HepG2 (cell line): Measurements from ENCODE around the gene SP6. TPM values are rescaled to one million over a fixed set of nuclear protein-coding genes. Genes with fewer than 3 reads are reported as not detected.

Experiments
- ATF1 ChIP-seq: IDR thresholded peaks from 2 replicates; pipeline ENCODE4 v1.6.1; 2016; ENCODE audit warnings: mild to moderate bottlenecking, control low read depth
- IRF2 ChIP-seq: IDR thresholded peaks from 2 replicates; pipeline ENCODE4 v1.6.1; 2018; ENCODE audit warnings: missing genetic modification reagents, missing compliant biosample characterization
- MYC ChIP-seq: sonication (generic); formaldehyde crosslinking; IDR thresholded peaks from 2 replicates; pipeline ENCODE4 v1.9.0; 2021; ENCODE audit warnings: missing genetic modification reagents, borderline replicate concordance
- ZNF251 ChIP-seq: sonication (generic); formaldehyde crosslinking; IDR thresholded peaks from 2 replicates; pipeline ENCODE4 v1.9.0; 2021; ENCODE audit warnings: mild to moderate bottlenecking, missing genetic modification reagents
- ZNF333 ChIP-seq: sonication (generic); formaldehyde crosslinking; IDR thresholded peaks from 2 replicates; pipeline ENCODE4 v1.4.0; 2020; ENCODE audit warnings: mild to moderate bottlenecking, missing genetic modification reagents, borderline replicate concordance
- ZNF567 ChIP-seq: sonication (generic); formaldehyde crosslinking; IDR thresholded peaks from 2 replicates; pipeline ENCODE4 v1.8.1; 2023; ENCODE audit warnings: mild to moderate bottlenecking, missing genetic modification reagents, borderline replicate concordance
- ZNF879 ChIP-seq: sonication (generic); formaldehyde crosslinking; IDR thresholded peaks from 2 replicates; pipeline ENCODE4 v1.8.1; 2023; ENCODE audit warnings: missing genetic modification reagents
- ZZZ3 ChIP-seq: sonication (generic); formaldehyde crosslinking; IDR thresholded peaks from 2 replicates; pipeline ENCODE4 v1.4.0; 2020; ENCODE audit warnings: missing genetic modification reagents, mild to moderate bottlenecking, borderline replicate concordance
- polyA plus RNA-seq, 8 experiments: library from polyadenylated mRNA; depleted of rRNA in 3 of 8; stranded (reverse) in 7 of 8; unstranded in 1 of 8; fragments of >200 nt; fragmentation: Illumina TruSeq in 4 of 8; extraction: Trizol in 4 of 8; gene quantifications; 2 replicates each; pipeline versions ENCODE4 v1.2.1 to v1.2.3, GENCODE V29; 2011 to 2016; ENCODE audit warnings: low read depth in 4 of 8, missing spikeins in 1 of 8, mixed read lengths in 1 of 8; ENCODE audit not compliant: insufficient read depth in 1 of 8
- total RNA-seq, 5 experiments: library from RNA; depleted of rRNA; stranded (reverse); fragments of >200 nt; fragmentation: Illumina TruSeq; extraction: Trizol; gene quantifications; 2 replicates each; pipeline ENCODE4 v1.2.3, GENCODE V29; 2016; ENCODE audit warnings: low read depth in 1 of 5
- TF ChIP-seq, protein P1 (sequence below): sonication (generic); formaldehyde crosslinking; IDR thresholded peaks from one replicate; pipeline ENCODE4 v1.5.1; 2020; ENCODE audit warnings: mild to moderate bottlenecking, missing genetic modification reagents; ENCODE audit errors: not compliant biosample characterization
- TF ChIP-seq, protein P2 (sequence below): sonication (generic); formaldehyde crosslinking; IDR thresholded peaks from 2 replicates; pipeline ENCODE4 v1.4.0; 2020; ENCODE audit warnings: missing genetic modification reagents, borderline replicate concordance
- TF ChIP-seq, protein P3 (sequence below): sonication (generic); formaldehyde crosslinking; conservative IDR thresholded peaks from 2 replicates; pipeline ENCODE4 v1.8.0; 2022; ENCODE audit warnings: mild to moderate bottlenecking, moderate library complexity, missing genetic modification reagents
- TF ChIP-seq, protein P4 (sequence below): sonication (generic); formaldehyde crosslinking; IDR thresholded peaks from 2 replicates; pipeline ENCODE4 v1.5.1; 2020; ENCODE audit warnings: missing genetic modification reagents, mild to moderate bottlenecking, borderline replicate concordance

The SP6 gene
- total and polyA plus RNA-seq, 2 of the 13 experiments (the other 11 are each of a cell fraction or from before 2014, with no cell fraction given): 0.07 TPM

DNA sequence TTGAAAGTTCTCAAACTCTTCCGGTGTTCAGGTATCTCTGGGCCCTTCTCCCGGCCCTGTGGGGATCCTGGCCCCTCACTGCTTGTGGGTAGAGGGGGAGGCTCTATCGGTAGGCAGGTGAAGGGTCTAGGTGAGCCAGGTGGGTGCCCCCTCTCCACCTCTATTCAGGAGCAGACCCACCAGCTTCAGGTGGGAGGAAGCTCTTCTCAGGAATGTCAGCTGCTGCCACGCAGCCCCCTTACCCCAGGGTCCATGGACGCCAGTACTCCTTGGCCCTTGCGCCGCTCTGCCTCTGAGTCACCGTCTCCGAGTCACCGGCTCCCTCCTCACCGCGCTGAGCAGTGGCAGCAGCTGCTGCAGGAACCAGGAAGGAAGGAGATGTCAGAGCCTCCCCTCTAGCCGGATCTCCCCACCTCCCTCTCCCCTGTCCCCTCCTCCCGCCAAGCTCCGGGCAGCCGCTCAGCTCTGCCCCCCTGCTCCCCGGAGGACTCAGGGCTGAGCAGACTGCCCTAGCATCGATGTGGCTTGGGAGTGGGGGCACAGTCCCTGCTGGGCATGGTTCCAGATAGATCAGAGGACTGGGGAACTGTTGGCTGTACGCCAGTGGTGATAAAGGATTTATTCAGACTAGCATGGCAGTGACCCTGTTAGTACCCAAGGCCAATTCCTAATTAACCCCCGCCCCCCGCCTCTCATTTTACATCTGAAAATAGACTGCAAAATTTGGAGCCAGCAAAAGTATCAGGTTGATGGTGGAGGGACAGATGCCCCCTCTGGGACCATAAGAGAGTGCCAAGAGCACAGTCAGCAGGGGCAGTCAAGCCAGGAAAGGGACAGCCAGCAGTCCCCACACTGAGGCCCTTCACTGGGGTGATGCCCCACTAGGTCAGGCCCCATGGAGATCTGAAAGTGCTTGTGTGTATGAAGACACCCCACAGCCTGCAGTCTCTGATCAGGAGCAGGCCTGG is 29.3 kb downstream of the SP6 start, which contains the start of gene OSBPL7 (continued):
- TF ChIP-seq, protein P1, sequence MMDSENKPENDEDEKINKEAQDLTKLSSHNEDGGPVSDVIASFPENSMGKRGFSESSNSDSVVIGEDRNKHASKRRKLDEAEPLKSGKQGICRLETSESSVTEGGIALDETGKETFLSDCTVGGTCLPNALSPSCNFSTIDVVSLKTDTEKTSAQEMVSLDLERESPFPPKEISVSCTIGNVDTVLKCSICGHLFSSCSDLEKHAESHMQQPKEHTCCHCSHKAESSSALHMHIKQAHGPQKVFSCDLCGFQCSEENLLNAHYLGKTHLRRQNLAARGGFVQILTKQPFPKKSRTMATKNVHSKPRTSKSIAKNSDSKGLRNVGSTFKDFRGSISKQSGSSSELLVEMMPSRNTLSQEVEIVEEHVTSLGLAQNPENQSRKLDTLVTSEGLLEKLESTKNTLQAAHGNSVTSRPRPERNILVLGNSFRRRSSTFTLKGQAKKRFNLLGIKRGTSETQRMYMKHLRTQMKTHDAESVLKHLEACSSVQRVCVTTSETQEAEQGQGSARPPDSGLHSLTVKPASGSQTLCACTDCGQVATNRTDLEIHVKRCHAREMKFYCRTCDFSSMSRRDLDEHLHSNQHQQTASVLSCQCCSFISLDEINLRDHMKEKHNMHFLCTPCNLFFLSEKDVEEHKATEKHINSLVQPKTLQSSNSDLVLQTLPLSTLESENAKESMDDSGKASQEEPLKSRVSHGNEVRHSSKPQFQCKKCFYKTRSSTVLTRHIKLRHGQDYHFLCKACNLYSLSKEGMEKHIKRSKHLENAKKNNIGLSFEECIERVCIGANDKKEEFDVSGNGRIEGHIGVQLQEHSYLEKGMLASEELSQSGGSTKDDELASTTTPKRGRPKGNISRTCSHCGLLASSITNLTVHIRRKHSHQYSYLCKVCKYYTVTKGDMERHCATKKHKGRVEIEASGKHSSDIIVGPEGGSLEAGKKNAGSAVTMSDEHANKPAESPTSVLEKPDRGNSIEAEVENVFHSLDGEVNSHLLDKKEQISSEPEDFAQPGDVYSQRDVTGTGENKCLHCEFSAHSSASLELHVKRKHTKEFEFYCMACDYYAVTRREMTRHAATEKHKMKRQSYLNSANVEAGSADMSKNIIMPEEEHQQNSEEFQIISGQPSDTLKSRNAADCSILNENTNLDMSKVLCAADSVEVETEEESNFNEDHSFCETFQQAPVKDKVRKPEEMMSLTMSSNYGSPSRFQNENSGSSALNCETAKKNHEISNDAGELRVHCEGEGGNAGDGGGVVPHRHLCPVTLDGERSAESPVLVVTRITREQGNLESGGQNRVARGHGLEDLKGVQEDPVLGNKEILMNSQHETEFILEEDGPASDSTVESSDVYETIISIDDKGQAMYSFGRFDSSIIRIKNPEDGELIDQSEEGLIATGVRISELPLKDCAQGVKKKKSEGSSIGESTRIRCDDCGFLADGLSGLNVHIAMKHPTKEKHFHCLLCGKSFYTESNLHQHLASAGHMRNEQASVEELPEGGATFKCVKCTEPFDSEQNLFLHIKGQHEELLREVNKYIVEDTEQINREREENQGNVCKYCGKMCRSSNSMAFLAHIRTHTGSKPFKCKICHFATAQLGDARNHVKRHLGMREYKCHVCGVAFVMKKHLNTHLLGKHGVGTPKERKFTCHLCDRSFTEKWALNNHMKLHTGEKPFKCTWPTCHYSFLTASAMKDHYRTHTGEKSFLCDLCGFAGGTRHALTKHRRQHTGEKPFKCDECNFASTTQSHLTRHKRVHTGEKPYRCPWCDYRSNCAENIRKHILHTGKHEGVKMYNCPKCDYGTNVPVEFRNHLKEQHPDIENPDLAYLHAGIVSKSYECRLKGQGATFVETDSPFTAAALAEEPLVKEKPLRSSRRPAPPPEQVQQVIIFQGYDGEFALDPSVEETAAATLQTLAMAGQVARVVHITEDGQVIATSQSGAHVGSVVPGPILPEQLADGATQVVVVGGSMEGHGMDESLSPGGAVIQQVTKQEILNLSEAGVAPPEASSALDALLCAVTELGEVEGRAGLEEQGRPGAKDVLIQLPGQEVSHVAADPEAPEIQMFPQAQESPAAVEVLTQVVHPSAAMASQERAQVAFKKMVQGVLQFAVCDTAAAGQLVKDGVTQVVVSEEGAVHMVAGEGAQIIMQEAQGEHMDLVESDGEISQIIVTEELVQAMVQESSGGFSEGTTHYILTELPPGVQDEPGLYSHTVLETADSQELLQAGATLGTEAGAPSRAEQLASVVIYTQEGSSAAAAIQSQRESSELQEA (CRISPR knock-in tag): peak; percentile 73
- TF ChIP-seq, protein P2, sequence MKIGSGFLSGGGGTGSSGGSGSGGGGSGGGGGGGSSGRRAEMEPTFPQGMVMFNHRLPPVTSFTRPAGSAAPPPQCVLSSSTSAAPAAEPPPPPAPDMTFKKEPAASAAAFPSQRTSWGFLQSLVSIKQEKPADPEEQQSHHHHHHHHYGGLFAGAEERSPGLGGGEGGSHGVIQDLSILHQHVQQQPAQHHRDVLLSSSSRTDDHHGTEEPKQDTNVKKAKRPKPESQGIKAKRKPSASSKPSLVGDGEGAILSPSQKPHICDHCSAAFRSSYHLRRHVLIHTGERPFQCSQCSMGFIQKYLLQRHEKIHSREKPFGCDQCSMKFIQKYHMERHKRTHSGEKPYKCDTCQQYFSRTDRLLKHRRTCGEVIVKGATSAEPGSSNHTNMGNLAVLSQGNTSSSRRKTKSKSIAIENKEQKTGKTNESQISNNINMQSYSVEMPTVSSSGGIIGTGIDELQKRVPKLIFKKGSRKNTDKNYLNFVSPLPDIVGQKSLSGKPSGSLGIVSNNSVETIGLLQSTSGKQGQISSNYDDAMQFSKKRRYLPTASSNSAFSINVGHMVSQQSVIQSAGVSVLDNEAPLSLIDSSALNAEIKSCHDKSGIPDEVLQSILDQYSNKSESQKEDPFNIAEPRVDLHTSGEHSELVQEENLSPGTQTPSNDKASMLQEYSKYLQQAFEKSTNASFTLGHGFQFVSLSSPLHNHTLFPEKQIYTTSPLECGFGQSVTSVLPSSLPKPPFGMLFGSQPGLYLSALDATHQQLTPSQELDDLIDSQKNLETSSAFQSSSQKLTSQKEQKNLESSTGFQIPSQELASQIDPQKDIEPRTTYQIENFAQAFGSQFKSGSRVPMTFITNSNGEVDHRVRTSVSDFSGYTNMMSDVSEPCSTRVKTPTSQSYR (CRISPR knock-in tag): peak; percentile 62; the same call in 1 of the 2 replicates
- peak; percentile 77; the same call in 1 of the 2 replicates for TF ChIP-seq ZNF333 (CRISPR knock-in tag)
- TF ChIP-seq ZNF567: no peak
- peak; percentile 53; the same call in 1 of the 2 replicates for TF ChIP-seq MYC (CRISPR knock-in tag)
- TF ChIP-seq, protein P3, sequence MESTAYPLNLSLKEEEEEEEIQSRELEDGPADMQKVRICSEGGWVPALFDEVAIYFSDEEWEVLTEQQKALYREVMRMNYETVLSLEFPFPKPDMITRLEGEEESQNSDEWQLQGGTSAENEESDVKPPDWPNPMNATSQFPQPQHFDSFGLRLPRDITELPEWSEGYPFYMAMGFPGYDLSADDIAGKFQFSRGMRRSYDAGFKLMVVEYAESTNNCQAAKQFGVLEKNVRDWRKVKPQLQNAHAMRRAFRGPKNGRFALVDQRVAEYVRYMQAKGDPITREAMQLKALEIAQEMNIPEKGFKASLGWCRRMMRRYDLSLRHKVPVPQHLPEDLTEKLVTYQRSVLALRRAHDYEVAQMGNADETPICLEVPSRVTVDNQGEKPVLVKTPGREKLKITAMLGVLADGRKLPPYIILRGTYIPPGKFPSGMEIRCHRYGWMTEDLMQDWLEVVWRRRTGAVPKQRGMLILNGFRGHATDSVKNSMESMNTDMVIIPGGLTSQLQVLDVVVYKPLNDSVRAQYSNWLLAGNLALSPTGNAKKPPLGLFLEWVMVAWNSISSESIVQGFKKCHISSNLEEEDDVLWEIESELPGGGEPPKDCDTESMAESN (CRISPR knock-in tag): peak; percentile 67; the same call in 1 of the 2 replicates
- no peak for TF ChIP-seq ATF1 (CRISPR knock-in tag)
- TF ChIP-seq ZZZ3: no peak; the same call in 1 of the 2 replicates
- TF ChIP-seq, protein P4, sequence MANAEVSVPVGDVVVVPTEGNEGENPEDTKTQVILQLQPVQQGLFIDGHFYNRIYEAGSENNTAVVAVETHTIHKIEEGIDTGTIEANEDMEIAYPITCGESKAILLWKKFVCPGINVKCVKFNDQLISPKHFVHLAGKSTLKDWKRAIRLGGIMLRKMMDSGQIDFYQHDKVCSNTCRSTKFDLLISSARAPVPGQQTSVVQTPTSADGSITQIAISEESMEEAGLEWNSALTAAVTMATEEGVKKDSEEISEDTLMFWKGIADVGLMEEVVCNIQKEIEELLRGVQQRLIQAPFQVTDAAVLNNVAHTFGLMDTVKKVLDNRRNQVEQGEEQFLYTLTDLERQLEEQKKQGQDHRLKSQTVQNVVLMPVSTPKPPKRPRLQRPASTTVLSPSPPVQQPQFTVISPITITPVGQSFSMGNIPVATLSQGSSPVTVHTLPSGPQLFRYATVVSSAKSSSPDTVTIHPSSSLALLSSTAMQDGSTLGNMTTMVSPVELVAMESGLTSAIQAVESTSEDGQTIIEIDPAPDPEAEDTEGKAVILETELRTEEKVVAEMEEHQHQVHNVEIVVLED (CRISPR knock-in tag): peak; percentile 47; the same call in 1 of the 2 replicates
- TF ChIP-seq IRF2 (CRISPR knock-in tag): peak; percentile 91
- TF ChIP-seq ZNF251 (CRISPR knock-in tag): no peak
- no peak for TF ChIP-seq ZNF879 (CRISPR knock-in tag)
